GM19099 (cell line): ENCODE data around the gene BTBD1.

Experiments
- POLR2A ChIP-seq: IDR thresholded peaks from 3 replicates; pipeline ENCODE4 v1.6.1; 2011; ENCODE audit warnings: low read depth; ENCODE audit not compliant: insufficient read length; ENCODE audit errors: extremely low read depth

The BTBD1 gene

DNA sequence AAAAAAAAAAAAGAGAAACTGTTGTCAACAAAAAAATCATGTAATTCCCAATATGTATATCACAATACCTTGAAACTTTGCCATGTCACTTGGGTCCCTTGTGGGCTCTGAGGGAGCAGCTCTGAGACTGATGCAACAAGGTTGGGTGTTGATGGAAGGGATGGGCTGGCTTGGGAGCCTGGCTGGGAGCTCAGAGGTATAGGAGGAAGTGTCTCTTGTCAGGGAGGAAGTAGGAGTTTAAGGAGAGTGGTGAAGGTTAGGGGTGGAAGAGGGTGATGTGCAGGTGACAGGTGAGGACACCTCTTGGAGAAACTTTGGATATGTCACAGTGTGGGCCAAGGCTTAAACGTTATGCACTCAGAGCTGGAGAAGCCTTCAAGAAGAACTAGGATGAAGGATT lies 38.4 kb upstream of the BTBD1 start:
- TF ChIP-seq POLR2A: no peak

DNA sequence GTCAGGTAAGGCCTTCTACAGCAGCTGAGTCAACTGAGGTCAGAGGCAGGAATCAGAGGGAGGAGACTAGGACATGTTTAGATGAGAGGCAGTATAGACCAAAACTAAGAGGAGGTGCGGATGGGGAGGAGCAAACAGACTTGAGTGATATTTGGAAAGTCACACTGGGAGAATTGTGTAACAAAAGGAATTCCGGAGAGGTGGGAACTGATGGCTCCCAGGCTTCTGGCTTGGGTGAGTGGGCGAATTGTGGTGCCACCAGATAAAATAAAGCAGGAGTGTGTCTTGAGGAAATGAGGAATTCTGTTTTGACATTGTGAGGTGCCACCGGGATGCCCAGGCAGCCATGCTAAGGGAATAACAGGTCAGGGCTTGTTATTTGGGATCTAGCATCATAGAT lies 37.1 kb upstream of the BTBD1 start:
- no peak for TF ChIP-seq POLR2A

DNA sequence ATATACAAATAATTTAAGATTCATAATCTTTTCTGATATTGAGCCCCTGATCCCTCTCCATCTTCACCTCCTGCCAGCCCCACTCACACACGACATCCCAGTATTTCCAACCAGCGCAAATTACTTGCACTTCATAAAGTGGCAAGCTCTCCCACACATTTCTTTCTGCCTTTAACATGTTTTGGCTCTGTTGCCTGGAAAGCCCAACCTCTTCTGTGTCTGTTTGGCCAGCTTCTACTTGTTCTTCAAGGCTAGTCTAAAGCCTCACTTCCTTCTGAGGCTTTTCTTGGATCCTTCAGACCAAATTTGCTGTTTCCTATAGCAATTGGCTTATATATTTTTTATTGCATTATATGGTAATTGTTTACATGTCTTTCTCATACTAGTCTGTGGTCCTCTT lies 35.3 kb upstream of the BTBD1 start:
- TF ChIP-seq POLR2A: no peak

- TF ChIP-seq POLR2A: no peak
Observed at GRCh38 chr15:83100097-83100646, 33.1 kb upstream of the BTBD1 start.

DNA sequence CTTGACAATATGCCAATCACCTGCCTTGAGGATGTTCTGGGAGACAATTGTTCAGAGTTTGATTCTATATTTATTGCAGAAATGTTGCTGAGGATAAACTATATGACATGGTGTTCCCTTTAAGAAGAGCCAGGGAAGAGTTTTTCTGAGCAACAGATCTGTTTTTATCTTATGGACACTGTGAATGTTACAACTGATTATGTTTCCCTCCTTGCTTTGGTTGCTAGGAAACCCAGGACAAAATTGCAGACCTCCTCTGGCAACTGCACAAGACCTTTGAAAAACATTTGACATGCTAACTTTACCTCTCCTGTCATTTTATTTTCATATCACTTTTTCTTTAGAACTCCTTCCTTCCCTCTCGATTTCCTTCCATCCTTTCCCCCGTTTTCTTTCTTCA lies 32.2 kb upstream of the BTBD1 start:
- TF ChIP-seq POLR2A: no peak

- no peak for TF ChIP-seq POLR2A
Observed at GRCh38 chr15:83098079-83098478, 31.0 kb upstream of the BTBD1 start.

- TF ChIP-seq POLR2A: no peak
Observed at GRCh38 chr15:83094583-83094982, 27.5 kb upstream of the BTBD1 start.

GRCh38 chr15:83092309-83092976 lies 25.4 kb upstream of the BTBD1 start:
- no peak for TF ChIP-seq POLR2A

DNA sequence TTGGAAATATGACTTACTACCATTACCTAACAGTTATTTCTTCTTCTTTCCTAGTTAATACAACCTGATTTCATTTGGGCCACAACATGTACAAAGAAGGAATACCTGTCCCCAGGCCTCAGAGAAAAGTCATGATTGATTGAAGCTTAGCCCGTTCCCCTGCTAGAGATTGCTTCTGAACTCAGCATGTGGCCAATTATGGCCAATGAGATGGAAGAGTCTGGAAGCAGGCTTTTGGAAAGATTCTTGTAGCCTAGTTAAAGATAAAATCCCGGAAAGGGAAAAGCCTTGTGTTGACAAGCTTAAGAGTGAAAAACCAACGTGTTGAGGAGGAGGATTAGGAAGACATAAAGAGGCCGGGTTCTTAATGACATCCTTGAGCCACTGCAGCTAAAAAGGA lies 23.4 kb upstream of the BTBD1 start:
- no peak for TF ChIP-seq POLR2A

DNA sequence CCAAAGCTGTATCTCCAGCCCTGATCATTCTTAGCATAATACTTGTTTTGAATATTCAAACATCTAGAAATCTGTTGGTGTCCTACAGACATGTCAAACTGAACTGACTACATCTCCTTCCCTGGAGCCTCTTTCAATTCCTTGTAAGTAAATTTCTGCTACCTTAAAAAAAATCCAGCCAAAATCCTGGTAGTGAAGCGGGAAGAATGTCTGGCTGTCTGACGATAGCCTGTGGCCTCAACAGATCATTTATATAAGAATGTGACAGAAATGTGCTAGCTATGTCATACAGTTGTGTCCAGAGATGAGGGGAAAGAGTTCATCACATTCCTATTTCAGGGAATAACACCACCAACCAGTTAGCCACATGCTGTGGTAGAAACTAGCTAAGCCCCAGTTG lies 21.8 kb upstream of the BTBD1 start:
- no peak for TF ChIP-seq POLR2A

DNA sequence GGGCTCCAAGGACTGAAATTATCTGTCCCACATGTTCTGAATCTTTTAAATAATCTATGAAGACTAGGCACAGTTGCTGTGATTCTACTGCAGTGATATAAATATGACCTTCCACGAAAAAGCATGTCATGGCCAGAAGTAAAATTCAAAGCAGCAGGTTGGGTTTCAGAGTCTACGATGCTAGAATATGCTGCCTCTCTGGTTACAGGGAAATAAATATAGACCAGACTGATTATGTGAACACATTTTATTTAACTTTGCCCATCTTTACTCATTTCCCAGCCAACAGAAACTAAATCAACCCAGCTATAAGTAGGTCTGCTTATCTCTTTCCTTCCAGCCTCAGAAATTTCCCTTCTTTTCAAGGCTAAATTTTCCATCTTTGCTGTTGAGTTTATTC lies 20.5 kb upstream of the BTBD1 start:
- TF ChIP-seq POLR2A: no peak

DNA sequence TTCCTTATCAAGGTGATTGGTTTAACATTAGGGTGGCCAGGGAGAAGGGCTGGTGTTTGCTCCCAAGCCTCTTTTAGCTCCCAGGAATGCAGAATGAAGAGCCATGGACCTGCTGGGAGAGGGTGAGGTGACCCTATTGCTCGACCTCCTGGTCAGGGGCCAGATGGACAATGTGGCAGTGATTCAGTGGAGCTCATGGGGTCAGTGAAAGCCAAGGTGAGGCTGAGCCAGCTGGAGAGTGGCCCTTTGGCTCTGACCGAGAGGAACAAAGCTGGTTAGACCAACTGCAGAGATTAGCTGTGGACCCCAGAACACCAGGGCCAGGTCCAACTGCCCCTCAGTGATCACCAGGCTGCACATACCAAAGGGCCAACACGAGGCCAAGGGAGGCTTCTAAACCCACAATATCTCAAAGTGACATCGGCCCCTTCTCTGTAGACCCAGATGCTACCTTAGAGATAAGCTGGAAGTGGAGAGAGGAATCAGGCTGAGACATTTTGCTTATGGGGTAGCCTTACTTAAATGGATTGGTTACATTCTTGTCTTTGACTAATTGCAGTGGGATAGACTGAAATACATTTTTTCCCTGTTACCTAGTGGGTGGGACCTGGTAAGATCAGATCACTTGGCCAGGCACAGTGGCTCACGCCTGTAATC lies 15.8 kb upstream of the BTBD1 start:
- TF ChIP-seq POLR2A: no peak

- TF ChIP-seq POLR2A: no peak
Observed at GRCh38 chr15:83081256-83082014, 14.4 kb upstream of the BTBD1 start.

DNA sequence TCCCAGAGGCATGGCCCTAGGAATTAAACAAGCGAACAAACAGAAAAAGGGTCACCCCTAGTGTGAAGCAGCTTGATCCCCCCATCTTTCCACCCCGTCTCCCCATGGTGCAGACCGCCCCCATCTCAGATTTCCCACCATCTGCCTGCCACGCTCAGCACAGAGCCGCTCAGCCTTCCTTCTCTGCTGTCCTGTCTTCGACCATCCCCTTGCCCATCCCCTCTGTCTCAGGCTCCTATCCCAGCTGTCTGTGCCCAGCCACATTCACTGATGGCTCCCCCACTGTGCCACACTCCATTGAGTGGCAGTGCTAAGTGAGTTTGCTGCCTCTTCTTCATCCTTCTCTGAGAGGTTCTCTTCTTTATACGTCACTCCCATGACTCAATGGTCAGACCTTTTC lies 11.7 kb upstream of the BTBD1 start:
- TF ChIP-seq POLR2A: no peak

DNA sequence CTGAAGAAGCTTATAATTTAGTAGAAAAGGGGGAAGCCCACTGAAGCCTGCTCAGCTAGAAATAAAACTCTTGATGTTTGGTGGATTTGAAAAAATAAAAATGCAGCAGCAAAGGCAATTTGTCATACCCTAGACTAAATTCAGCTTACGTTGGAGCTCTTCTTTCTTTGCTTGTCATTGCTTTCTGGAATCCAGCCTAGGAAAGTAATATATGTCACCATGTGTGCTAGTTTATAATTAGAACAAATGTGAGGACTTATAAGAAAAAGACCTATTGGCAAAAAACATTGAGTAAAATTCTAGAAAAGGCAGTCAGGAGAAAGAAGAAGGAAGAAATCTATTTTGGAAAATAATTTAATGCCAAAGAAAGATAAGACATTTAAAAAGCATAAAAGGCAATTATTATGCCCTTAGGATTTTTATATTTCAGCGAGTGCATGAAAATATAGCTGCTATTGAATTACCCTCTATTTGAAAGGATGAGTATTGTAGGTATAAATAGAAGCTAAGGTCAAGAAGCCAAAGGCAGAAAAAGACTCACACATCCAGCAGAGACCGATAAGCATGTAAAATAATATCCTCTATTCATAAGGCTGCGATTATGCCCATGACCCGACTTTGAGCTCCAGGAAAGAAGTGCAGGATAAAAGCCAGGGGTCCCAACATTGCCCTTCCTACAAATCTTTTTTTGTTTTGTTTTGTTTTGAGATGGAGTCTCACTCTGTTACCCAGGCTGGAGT lies 10.6 kb upstream of the BTBD1 start:
- no peak for TF ChIP-seq POLR2A
